Caco-2 (cell line): ENCODE data around the gene TLCD1. TPM values are rescaled to one million over a fixed set of nuclear protein-coding genes. Genes with fewer than 3 reads are reported as not detected.

ENCODE experiments used
- BruUV-seq: library from RNA; stranded (reverse); fragments of 400-500 nt; replicated peaks from 2 replicates; lab custom pipeline; 2021; lab: Mats Ljungman, UMichigan
- CTCF ChIA-PET: fragments of 300-600 bp; sonication (Branson Sonifier 250); formaldehyde crosslinking; loops from one replicate; lab custom pipeline; 2022; ENCODE audit warnings: antibody characterized with exemption; lab: Charles Lee
- POLR2A ChIA-PET: fragments of 300-600 bp; sonication (Branson Sonifier 250); formaldehyde crosslinking; loops from one replicate; lab custom pipeline; 2022; ENCODE audit warnings: antibody characterized with exemption; lab: Charles Lee
- DNase-seq, 2 experiments: peaks; one replicate each; pipeline versions ENCODE4 v3.0.0 to v3.0.0-alpha.2; 2020 to 2022
- H3K27me3 ChIP-seq: replicated peaks from 2 replicates; pipeline ENCODE4 v1.6.0; 2011; ENCODE audit warnings: low read length; ENCODE audit not compliant: control insufficient read depth, insufficient read depth
- H3K36me3 ChIP-seq: 2 replicates; pipeline ENCODE4 v1.5.1; 2011; ENCODE audit warnings: low read length; ENCODE audit not compliant: control insufficient read depth, insufficient read depth
- H3K4me1 ChIP-seq: fragments of 250-450 bp; sonication (Bioruptor Pico); 2 replicates; pipeline ENCODE4 v1.5.1; 2020; ENCODE audit warnings: mild to moderate bottlenecking
- H3K4me3 ChIP-seq: 2 replicates; pipeline ENCODE4 v1.5.1; 2011; ENCODE audit warnings: low read depth, mild to moderate bottlenecking, control low read depth, low read length
- H3K9me3 ChIP-seq: fragments of 250-450 bp; sonication (Bioruptor Pico); 2 replicates; pipeline ENCODE4 v1.5.1; 2020; ENCODE audit warnings: mild to moderate bottlenecking, moderate library complexity
- H3K27ac Mint-ChIP-seq: one replicate; pipeline ENCODE4 v1.8.0; 2022; ENCODE audit warnings: mixed read lengths; ENCODE audit not compliant: unreplicated experiment
- H3K27me3 Mint-ChIP-seq: one replicate; pipeline ENCODE4 v1.8.0; 2022; ENCODE audit warnings: mixed read lengths; ENCODE audit not compliant: insufficient read depth, unreplicated experiment
- H3K36me3 Mint-ChIP-seq: one replicate; pipeline ENCODE4 v1.8.0; 2022; ENCODE audit warnings: mild to moderate bottlenecking, mixed read lengths; ENCODE audit not compliant: insufficient read depth, unreplicated experiment
- H3K4me1 Mint-ChIP-seq: one replicate; pipeline ENCODE4 v1.8.0; 2022; ENCODE audit warnings: low read depth, mixed read lengths; ENCODE audit not compliant: unreplicated experiment
- H3K4me3 Mint-ChIP-seq: one replicate; pipeline ENCODE4 v1.8.0; 2022; ENCODE audit warnings: mild to moderate bottlenecking, moderate library complexity, mixed read lengths; ENCODE audit not compliant: unreplicated experiment
- H3K9me3 Mint-ChIP-seq: one replicate; pipeline ENCODE4 v1.8.0; 2022; ENCODE audit warnings: mixed read lengths; ENCODE audit not compliant: unreplicated experiment
- CTCF ChIP-seq, 2 experiments: fragments of 200-600 bp in 1 of 2; IDR thresholded peaks; 1 replicate in 1 of 2; 2 replicates in 1 of 2; pipeline versions ENCODE4 v1.5.1 to v1.8.0; 2011 to 2022; ENCODE audit warnings: antibody characterized with exemption in 1 of 2, control low read depth in 1 of 2, inconsistent platforms in 1 of 2, low read depth in 1 of 2, low read length in 1 of 2, mild to moderate bottlenecking in 1 of 2, moderate library complexity in 1 of 2; ENCODE audit not compliant: insufficient read depth in 1 of 2, severe bottlenecking in 1 of 2, unreplicated experiment in 1 of 2
- intact Hi-C: fragments of 100-400 bp; cut with micrococcal nuclease; formaldehyde crosslinking; loops from one replicate; pipeline ENCODE4 v1.10.0; 2022; ENCODE audit not compliant: unreplicated experiment
- total RNA-seq: library from RNA; stranded (reverse); gene quantifications from 2 replicates; pipeline ENCODE4 v1.2.3, GENCODE V29; 2022

Gene TLCD1
- total RNA-seq, 1 experiment from 2014 or later: 37.9 TPM

DNA sequence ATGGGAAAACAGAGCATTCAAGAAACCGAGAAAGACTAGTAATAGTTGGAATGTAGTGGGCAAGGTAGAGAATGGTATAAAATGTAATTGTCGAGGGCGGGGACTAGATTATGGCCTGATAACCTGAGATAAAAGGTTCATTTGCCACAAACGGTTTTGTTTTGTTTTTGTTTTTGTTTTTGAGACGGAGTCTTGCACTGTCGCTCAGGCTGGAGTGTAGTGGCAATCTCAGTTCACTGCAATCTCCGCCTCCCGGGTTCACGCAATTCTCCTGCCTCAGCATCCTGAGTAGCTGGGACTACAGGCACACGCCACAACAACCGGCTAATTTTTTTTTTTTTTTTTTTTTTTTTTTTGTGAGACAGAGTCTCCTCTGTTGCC lies 3.9 kb upstream of the TLCD1 start:
- peaks cover 49% of the 10 kb centered on the region for H3K36me3 Mint-ChIP-seq
- H3K27me3 ChIP-seq: no peaks in the 10 kb centered on the region
- H3K4me3 ChIP-seq: no peak overlapping the region
- ChIA-PET POLR2A (interaction anchor here (5.2 kb wide), 1 partner anchor 15 kb away, joined by 165 read pairs; the partner anchor contains the start of gene TRAF4), CTCF (interaction anchor here (0.6 to 2.6 kb wide), 3 partner anchors 10 to 888 kb away, joined by 3 to 23 read pairs (median 3); partner anchors contain the start of gene RPL23A)
- no peaks in the 10 kb centered on the region for H3K4me1 ChIP-seq
- H3K4me1 Mint-ChIP-seq: peaks cover 20% of the 10 kb centered on the region
- no TSS peak for BruUV-seq
- no peak for DNase-seq
- no peaks in the 10 kb centered on the region for H3K9me3 ChIP-seq
- no peaks in the 10 kb centered on the region for H3K27me3 Mint-ChIP-seq
- no peak for TF ChIP-seq CTCF (IDR thresholded peaks at IDR 0.05; ENCODE audit: insufficient read depth in 1 of 2, low read depth in 1 of 2, low read length in 1 of 2, severe bottlenecking in 1 of 2, unreplicated experiment in 1 of 2)
- peak overlapping the region; percentile 96 for H3K27ac Mint-ChIP-seq
- no peaks in the 10 kb centered on the region for H3K36me3 ChIP-seq
- no peaks in the 10 kb centered on the region for H3K9me3 Mint-ChIP-seq
- intact Hi-C loops: no loop called here
- H3K4me3 Mint-ChIP-seq: no peak overlapping the region

DNA sequence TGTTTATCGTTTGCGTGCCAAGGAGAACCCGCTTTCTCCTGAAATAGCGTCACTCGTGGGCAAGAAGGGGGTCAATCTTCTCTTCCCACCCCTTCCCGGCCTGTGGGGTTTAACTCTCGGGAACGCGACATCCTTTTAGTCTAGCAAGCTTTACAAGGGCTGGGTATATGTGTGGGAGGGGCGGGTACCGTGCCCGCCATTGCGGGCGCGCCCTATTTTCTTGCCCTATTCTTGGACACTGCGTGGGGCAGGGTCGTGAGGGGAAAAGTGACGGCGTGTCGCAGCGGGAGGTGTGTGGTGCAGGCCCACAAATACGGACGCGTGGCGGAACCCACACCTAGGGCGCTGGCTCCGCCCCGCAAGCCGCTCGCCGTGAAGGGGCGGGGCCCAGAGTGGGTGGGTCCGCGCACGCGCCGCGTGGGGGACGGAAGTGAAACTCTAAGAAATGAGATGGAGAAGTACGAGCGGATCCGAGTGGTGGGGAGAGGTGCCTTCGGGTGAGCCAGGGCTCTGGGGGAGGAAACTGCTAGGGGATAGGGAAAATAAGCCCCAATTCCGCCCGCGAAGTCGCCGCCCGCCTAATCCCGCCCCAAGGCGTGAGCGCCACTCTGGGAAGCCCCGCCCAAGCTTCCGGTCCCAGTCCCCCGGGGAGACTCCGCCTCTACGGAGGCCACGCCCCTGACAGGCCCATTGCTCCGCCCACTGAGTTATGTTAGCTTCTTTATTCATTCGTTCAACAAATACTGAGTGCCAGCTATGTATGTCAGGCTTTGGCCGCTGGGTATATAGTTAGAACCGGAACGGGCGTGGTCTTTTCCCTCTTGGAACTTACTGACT lies 2.5 kb upstream of the TLCD1 start, which contains the start of gene NEK8:
Gene NEK8, plus strand, starts transcription at position 425 of the 837 bp plus-strand sequence. Its CDS starts 26 bp downstream, at position 451.
- Histone ChIP-seq H3K27me3 (no peaks in the 10 kb centered on the region), H3K9me3 (no peaks in the 10 kb centered on the region), H3K4me3 (peak within 1 kb of the TSS; percentile 57), H3K4me1 (peaks cover 7% of the 10 kb centered on the region; the same call in 1 of the 2 replicates), H3K36me3 (0 out of 2 replicates have a peak, but pooled peaks cover under 1% of the 10 kb centered on the region)
- peak within 1 kb of the TSS; percentile 96 for H3K27ac Mint-ChIP-seq
- no peak for TF ChIP-seq CTCF (IDR thresholded peaks at IDR 0.05; ENCODE audit: insufficient read depth in 1 of 2, low read depth in 1 of 2, low read length in 1 of 2, severe bottlenecking in 1 of 2, unreplicated experiment in 1 of 2)
- POLR2A ChIA-PET: interaction anchor here (0.5 to 5.2 kb wide), 11 partner anchors 9 to 223 kb away, joined by 3 to 165 read pairs (median 10); partner anchors contain the start of genes PROCA1, RPL23A, SDF2 and SUPT6H
- H3K4me1 Mint-ChIP-seq: peaks cover 33% of the 10 kb centered on the region
- DNase-seq: peak; percentile 96 to 98
- no peaks in the 10 kb centered on the region for H3K9me3 Mint-ChIP-seq
- peaks cover 58% of the 10 kb centered on the region for H3K36me3 Mint-ChIP-seq
- BruUV-seq: no TSS peak
- CTCF ChIA-PET: interaction anchor here (0.6 to 4.9 kb wide), 16 partner anchors 9 to 389 kb away, joined by 3 to 324 read pairs (median 11); partner anchors contain the start of genes DHRS13, PROCA1, RPL23A and TRAF4
- no peaks in the 10 kb centered on the region for H3K27me3 Mint-ChIP-seq
- intact Hi-C loops: no loop called here
- peak within 1 kb of the TSS; percentile 92 for H3K4me3 Mint-ChIP-seq
